K562 (cell line): ENCODE results near the gene ZSCAN21. TPM values are rescaled to one million over a fixed set of nuclear protein-coding genes. Genes with fewer than 3 reads are reported as not detected.

ENCODE experiments used
- ATAC-seq: fragments of 200-7000 bp; cut with Tn5 transposase; 3 replicates; pipeline ENCODE4 v1.9.1; 2020; ENCODE audit warnings: moderate library complexity
- BruUV-seq: library from RNA; stranded (reverse); fragments of 400-500 nt; replicated peaks from 2 replicates; lab custom pipeline; 2021; lab: Mats Ljungman, UMichigan
- CTCF ChIA-PET: fragments of 300-600 bp; formaldehyde crosslinking; extraction: SDS; loops from one replicate; lab custom pipeline; 2021; ENCODE audit warnings: low intra/inter-chr PET ratio; lab: Yijun Ruan, JAX
- POLR2A ChIA-PET: fragments of 300-600, 350-650 bp; sonication (Branson Sonifier 250); formaldehyde crosslinking; extraction: SDS; loops from one replicate; lab custom pipeline; 2021; ENCODE audit warnings: antibody characterized with exemption, inconsistent platforms; lab: Yijun Ruan, JAX
- DNase-seq, 4 experiments: peaks; one replicate each; pipeline versions ENCODE4 v3.0.0 to v3.0.0-alpha.2; 2011 to 2018; ENCODE audit warnings: low spot score in 3 of 4, mixed read lengths in 3 of 4; ENCODE audit errors: extremely low read depth in 1 of 4
- FAIRE-seq: peaks from 2 replicates; lab custom pipeline; 2011; peaks lifted over from hg19 to GRCh38; lab: Jason Lieb, UNC
- H2AFZ ChIP-seq: 2 replicates; pipeline ENCODE4 v1.6.0; 2011; ENCODE audit warnings: low read depth, low read length, control low read depth, inconsistent platforms
- H3K27ac ChIP-seq: fragments of 200-600 bp; 3 replicates; pipeline ENCODE4 v1.8.0; 2011; ENCODE audit warnings: low read depth, mild to moderate bottlenecking, control low read depth, inconsistent platforms, low read length, moderate library complexity, mixed read lengths; ENCODE audit errors: extremely low read depth
- H3K27me3 ChIP-seq, 2 experiments: fragments of 300-600 bp in 1 of 2; 2 replicates in 1 of 2; 3 replicates in 1 of 2; pipeline versions ENCODE4 v1.6.0 to v1.8.0; 2011; ENCODE audit warnings: inconsistent platforms in 2 of 2, low read length in 2 of 2, mild to moderate bottlenecking in 1 of 2, mixed read lengths in 1 of 2, moderate library complexity in 1 of 2; ENCODE audit not compliant: control insufficient read depth in 2 of 2, insufficient read depth in 2 of 2
- H3K36me3 ChIP-seq: fragments of 300-600 bp; 3 replicates; pipeline ENCODE4 v1.8.0; 2011; ENCODE audit warnings: mild to moderate bottlenecking, low read length, inconsistent platforms; ENCODE audit not compliant: control insufficient read depth, insufficient read depth
- H3K4me1 ChIP-seq, 2 experiments: fragments of 200-600 bp in 1 of 2; replicated peaks in 1 of 2; 2 replicates in 1 of 2; 3 replicates in 1 of 2; pipeline versions ENCODE4 v1.5.1 to v1.8.0; 2011; ENCODE audit warnings: inconsistent platforms in 2 of 2, low read length in 2 of 2, mild to moderate bottlenecking in 1 of 2, mixed read lengths in 1 of 2, moderate library complexity in 1 of 2; ENCODE audit not compliant: control insufficient read depth in 2 of 2, insufficient read depth in 2 of 2
- H3K4me2 ChIP-seq: 2 replicates; pipeline ENCODE4 v1.6.1; 2011; ENCODE audit warnings: low read length, control low read depth, inconsistent platforms, mixed read lengths; ENCODE audit not compliant: insufficient read depth
- H3K4me3 ChIP-seq: fragments of 200-600 bp; sonication (generic), shearing (Covaris generic); 2 replicates; pipeline ENCODE4 v1.5.1; 2016; ENCODE audit warnings: control low read depth, inconsistent platforms
- H3K79me2 ChIP-seq: fragments of 200-600 bp; 3 replicates; pipeline ENCODE4 v1.8.0; 2011; ENCODE audit warnings: low read length, inconsistent platforms; ENCODE audit not compliant: control insufficient read depth, insufficient read depth
- H3K9ac ChIP-seq, 2 experiments: 2 replicates each; pipeline versions ENCODE4 v1.6.0 to v1.6.1; 2011; ENCODE audit warnings: low read depth in 2 of 2, low read length in 2 of 2, control low read depth in 1 of 2, inconsistent platforms in 1 of 2, mild to moderate bottlenecking in 1 of 2, mixed read lengths in 1 of 2; ENCODE audit not compliant: insufficient read depth in 1 of 2
- H3K9me1 ChIP-seq: one replicate; pipeline ENCODE4 v1.6.0; 2011; ENCODE audit warnings: inconsistent platforms, mild to moderate bottlenecking, low read length, moderate library complexity; ENCODE audit not compliant: control insufficient read depth, insufficient read depth
- H3K9me3 ChIP-seq: replicated peaks from 2 replicates; pipeline ENCODE4 v1.5.1; 2011; ENCODE audit warnings: low read depth, low read length, inconsistent platforms; ENCODE audit not compliant: control insufficient read depth, insufficient read depth
- H4K20me1 ChIP-seq: replicated peaks from 2 replicates; pipeline ENCODE4 v1.6.1; 2011; ENCODE audit warnings: low read length, inconsistent platforms, mixed read lengths; ENCODE audit not compliant: control insufficient read depth, insufficient read depth
- ARID1B ChIP-seq: fragments of 450-650 bp; IDR thresholded peaks from 2 replicates; pipeline ENCODE4 v1.6.1; 2016; ENCODE audit warnings: antibody characterized with exemption, mild to moderate bottlenecking, inconsistent platforms
- KDM1A ChIP-seq, 2 experiments: fragments of 450-650 bp; IDR thresholded peaks; 2 replicates each; pipeline ENCODE4 v1.6.1; 2016; ENCODE audit warnings: mild to moderate bottlenecking in 2 of 2
- NFE2 ChIP-seq: IDR thresholded peaks from 2 replicates; pipeline ENCODE4 v1.6.1; 2014; ENCODE audit warnings: antibody characterized with exemption, low read depth
- POLR2G ChIP-seq: fragments of 200-400 bp; formaldehyde crosslinking; IDR thresholded peaks from 2 replicates; pipeline ENCODE4 v1.6.1; 2017; ENCODE audit warnings: low read depth, mild to moderate bottlenecking, antibody characterized with exemption, low read length, moderate library complexity
- SMARCA4 ChIP-seq: fragments of 450-650 bp; IDR thresholded peaks from 2 replicates; pipeline ENCODE4 v1.6.1; 2016
- WGBS: fragments of 100-300 bp; shearing (Covaris generic); methylation state at CpG from one replicate; pipeline ENCODE4 v1.1.6; 2016; ENCODE audit warnings: low coverage, mixed read lengths; ENCODE audit not compliant: insufficient coverage; ENCODE audit errors: missing lambda C conversion rate; 5-methylcytosine and 5-hydroxymethylcytosine counted together
- in situ Hi-C: fragments of 300-500 bp; cut with MboI; formaldehyde crosslinking; loops from 4 replicates; pipeline ENCODE4 v1.15.0; 2018; ENCODE audit warnings: inconsistent platforms, mixed read lengths
- intact Hi-C: fragments of 100-400 bp; cut with micrococcal nuclease; formaldehyde crosslinking; loops from 2 replicates; pipeline ENCODE4 v1.14.2; 2022
- polyA plus RNA-seq, 8 experiments: library from polyadenylated mRNA; depleted of rRNA in 4 of 8; stranded (reverse) in 5 of 8; unstranded in 3 of 8; fragments of >200 nt; fragmentation: Nextera tagmentation in 2 of 8; fragmentation: Illumina TruSeq in 1 of 8; extraction: Ambion mirVana in 2 of 8; extraction: Trizol in 1 of 8; gene quantifications; 2 replicates each; pipeline versions ENCODE4 v1.2.1 to v1.2.3, GENCODE V29; 2011 to 2014; ENCODE audit warnings: inconsistent platforms in 1 of 8, missing spikeins in 1 of 8
- total RNA-seq, 7 experiments: library from RNA; depleted of rRNA in 6 of 7; stranded (reverse); fragments of >200 nt in 6 of 7; fragmentation: Illumina TruSeq in 2 of 7; extraction: Trizol in 2 of 7; gene quantifications; 2 replicates each; pipeline versions ENCODE4 v1.2.1 to v1.2.3, GENCODE V29; 2011 to 2021; ENCODE audit warnings: low replicate concordance in 1 of 7
- TF ChIP-seq, protein P1 (sequence below), 3 experiments: IDR thresholded peaks in 2 of 3; conservative IDR thresholded peaks in 1 of 3; 2 replicates each; pipeline ENCODE4 v1.5.1; 2011 to 2012; ENCODE audit warnings: low read length in 3 of 3, mild to moderate bottlenecking in 3 of 3, control low read depth in 2 of 3, improper control_type of control experiment in 1 of 3, inconsistent platforms in 1 of 3, low read depth in 1 of 3, mixed read lengths in 1 of 3, moderate library complexity in 1 of 3; ENCODE audit not compliant: insufficient read depth in 2 of 3
- TF ChIP-seq, protein P2 (sequence below): fragments of 250-450 bp; sonication (Bioruptor Pico); IDR thresholded peaks from 2 replicates; pipeline ENCODE4 v1.4.0; 2020

Gene ZSCAN21
- total and polyA plus RNA-seq, 9 of the 15 experiments (the other 6 are each of a cell fraction or from before 2014, with no cell fraction given), result 5.9 to 15.5 (median 13.2) TPM

DNA sequence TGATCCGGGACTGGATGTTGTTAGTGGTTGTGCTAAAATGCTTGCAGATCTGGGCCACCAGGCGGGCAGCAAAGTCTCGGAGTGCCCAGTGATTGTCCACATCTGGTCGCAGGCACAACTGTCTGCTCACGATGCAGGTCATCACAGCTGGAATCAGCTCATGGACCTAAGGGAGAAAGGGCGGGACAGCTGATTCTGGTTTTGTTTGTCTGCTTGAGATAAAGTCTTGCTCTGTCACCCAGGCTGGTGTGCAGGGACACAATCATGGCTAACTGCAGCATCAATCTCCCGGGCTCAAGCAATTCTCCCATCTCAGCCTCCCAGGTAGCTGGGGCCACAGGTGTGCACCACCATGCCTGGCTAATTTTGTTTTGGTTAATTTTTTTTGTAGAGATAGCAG lies 61.6 kb downstream of the ZSCAN21 start (continued):
- peak; percentile 8 to 31; a peak in 2 of 4 replicates for TF ChIP-seq KDM1A (IDR thresholded peaks at IDR 0.05)
- TF ChIP-seq ARID1B, result peak; percentile 40
- TF ChIP-seq SMARCA4, result no peak
- TF ChIP-seq NFE2, result peak; percentile 48; the same call in 1 of the 2 replicates

DNA sequence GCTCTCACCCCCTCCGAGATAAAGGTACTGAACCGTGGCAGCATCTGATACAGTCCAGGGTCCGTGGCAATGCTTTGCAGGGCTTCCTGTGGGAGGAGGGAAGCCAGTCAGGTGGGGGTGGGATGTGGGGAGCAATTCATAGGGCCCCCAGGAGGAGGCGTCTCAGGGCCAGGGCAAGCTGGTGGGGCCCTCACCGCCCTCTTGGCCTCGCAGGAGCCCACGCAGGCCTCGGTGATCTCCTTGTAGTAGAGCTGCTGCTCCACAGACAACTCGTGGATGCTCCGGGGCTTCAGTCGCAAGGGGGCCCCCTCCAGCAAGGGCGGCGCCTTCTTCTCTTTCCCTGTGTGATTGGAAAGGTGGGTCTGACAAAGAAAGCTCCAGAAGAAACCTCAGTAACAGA lies 62.3 kb downstream of the ZSCAN21 start:
- Histone ChIP-seq H4K20me1 (no peaks in the 10 kb centered on the region), H3K9me1 (peaks cover 3% of the 10 kb centered on the region), H3K27me3 (no peaks in the 10 kb centered on the region), H3K4me1 (peaks cover 2 to 28% of the 10 kb centered on the region in 2 experiments; a peak in 4 of 5 replicates), H3K4me2 (no peak overlapping the region), H2AFZ (no peak overlapping the region), H3K4me3 (no peak overlapping the region), H3K79me2 (no peaks in the 10 kb centered on the region)
- POLR2A ChIA-PET, result interaction anchor here (1.5 to 5.9 kb wide), 2 partner anchors 10 to 13 kb away, joined by 6 to 47 read pairs; partner anchors contain the start of genes AP4M1 and MCM7
- TF ChIP-seq, protein P1, sequence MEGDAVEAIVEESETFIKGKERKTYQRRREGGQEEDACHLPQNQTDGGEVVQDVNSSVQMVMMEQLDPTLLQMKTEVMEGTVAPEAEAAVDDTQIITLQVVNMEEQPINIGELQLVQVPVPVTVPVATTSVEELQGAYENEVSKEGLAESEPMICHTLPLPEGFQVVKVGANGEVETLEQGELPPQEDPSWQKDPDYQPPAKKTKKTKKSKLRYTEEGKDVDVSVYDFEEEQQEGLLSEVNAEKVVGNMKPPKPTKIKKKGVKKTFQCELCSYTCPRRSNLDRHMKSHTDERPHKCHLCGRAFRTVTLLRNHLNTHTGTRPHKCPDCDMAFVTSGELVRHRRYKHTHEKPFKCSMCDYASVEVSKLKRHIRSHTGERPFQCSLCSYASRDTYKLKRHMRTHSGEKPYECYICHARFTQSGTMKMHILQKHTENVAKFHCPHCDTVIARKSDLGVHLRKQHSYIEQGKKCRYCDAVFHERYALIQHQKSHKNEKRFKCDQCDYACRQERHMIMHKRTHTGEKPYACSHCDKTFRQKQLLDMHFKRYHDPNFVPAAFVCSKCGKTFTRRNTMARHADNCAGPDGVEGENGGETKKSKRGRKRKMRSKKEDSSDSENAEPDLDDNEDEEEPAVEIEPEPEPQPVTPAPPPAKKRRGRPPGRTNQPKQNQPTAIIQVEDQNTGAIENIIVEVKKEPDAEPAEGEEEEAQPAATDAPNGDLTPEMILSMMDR (IDR thresholded peaks at IDR 0.05 in 2 of 3, conservative IDR thresholded peaks at IDR 0.05 in 1 of 3; ENCODE audit: insufficient read depth in 2 of 3, low read depth in 1 of 3, low read length in 3 of 3), result peak in 2 of 3 experiments; percentile 2 to 17; a peak in 1 of 6 replicates
- peak; percentile 42 for TF ChIP-seq POLR2G
- TF ChIP-seq, protein P2, sequence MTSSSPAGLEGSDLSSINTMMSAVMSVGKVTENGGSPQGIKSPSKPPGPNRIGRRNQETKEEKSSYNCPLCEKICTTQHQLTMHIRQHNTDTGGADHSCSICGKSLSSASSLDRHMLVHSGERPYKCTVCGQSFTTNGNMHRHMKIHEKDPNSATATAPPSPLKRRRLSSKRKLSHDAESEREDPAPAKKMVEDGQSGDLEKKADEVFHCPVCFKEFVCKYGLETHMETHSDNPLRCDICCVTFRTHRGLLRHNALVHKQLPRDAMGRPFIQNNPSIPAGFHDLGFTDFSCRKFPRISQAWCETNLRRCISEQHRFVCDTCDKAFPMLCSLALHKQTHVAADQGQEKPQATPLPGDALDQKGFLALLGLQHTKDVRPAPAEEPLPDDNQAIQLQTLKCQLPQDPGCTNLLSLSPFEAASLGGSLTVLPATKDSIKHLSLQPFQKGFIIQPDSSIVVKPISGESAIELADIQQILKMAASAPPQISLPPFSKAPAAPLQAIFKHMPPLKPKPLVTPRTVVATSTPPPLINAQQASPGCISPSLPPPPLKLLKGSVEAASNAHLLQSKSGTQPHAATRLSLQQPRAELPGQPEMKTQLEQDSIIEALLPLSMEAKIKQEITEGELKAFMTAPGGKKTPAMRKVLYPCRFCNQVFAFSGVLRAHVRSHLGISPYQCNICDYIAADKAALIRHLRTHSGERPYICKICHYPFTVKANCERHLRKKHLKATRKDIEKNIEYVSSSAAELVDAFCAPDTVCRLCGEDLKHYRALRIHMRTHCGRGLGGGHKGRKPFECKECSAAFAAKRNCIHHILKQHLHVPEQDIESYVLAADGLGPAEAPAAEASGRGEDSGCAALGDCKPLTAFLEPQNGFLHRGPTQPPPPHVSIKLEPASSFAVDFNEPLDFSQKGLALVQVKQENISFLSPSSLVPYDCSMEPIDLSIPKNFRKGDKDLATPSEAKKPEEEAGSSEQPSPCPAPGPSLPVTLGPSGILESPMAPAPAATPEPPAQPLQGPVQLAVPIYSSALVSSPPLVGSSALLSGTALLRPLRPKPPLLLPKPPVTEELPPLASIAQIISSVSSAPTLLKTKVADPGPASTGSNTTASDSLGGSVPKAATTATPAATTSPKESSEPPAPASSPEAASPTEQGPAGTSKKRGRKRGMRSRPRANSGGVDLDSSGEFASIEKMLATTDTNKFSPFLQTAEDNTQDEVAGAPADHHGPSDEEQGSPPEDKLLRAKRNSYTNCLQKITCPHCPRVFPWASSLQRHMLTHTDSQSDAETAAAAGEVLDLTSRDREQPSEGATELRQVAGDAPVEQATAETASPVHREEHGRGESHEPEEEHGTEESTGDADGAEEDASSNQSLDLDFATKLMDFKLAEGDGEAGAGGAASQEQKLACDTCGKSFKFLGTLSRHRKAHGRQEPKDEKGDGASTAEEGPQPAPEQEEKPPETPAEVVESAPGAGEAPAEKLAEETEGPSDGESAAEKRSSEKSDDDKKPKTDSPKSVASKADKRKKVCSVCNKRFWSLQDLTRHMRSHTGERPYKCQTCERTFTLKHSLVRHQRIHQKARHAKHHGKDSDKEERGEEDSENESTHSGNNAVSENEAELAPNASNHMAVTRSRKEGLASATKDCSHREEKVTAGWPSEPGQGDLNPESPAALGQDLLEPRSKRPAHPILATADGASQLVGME (CRISPR knock-in tag), result no peak
- TF ChIP-seq, all 486 proteins: peak for 2
- BruUV-seq, result no TSS peak
- no peaks in the 10 kb centered on the region for H3K9me3 ChIP-seq
- ATAC-seq, result peak; percentile 15
- CTCF ChIA-PET, result no interaction called here
- FAIRE-seq, result no peak
- WGBS, result 75% methylated on average over 9 of the region's 13 CpGs
- in situ Hi-C loops, result loop anchor here (10.0 kb wide), 1 partner anchor 1723 kb away; no protein-coding TSS in a partner anchor
- no peak overlapping the region for H3K27ac ChIP-seq
- H3K36me3 ChIP-seq, result peaks cover 70% of the 10 kb centered on the region; the same call in 2 of the 3 replicates
- no peak for DNase-seq
- peak overlapping the region in 1 of 2 experiments; percentile 49; a peak in 1 of 4 replicates for H3K9ac ChIP-seq
- intact Hi-C loops, result no loop called here
